KMS-11 (cell line): ENCODE results near the gene SLC16A7.

Experiments
- H2AFZ ChIP-seq: fragments of 200-600 bp; sonication (generic); 2 replicates; pipeline ENCODE4 v1.6.1; 2016; ENCODE audit warnings: antibody characterized with exemption, mixed run types, low read depth
- H3K27ac ChIP-seq: fragments of 200-600 bp; sonication (generic); 2 replicates; pipeline ENCODE4 v1.6.1; 2016; ENCODE audit warnings: mild to moderate bottlenecking, mixed run types
- H3K27me3 ChIP-seq: fragments of 200-600 bp; sonication (generic); 2 replicates; pipeline ENCODE4 v1.6.1; 2017; ENCODE audit warnings: mild to moderate bottlenecking, low read depth, mixed run types, moderate library complexity; ENCODE audit not compliant: insufficient read depth
- H3K36me3 ChIP-seq: fragments of 200-600 bp; sonication (generic); 2 replicates; pipeline ENCODE4 v1.6.1; 2017; ENCODE audit warnings: mild to moderate bottlenecking, mixed run types; ENCODE audit not compliant: insufficient read depth
- H3K4me1 ChIP-seq: fragments of 200-600 bp; sonication (generic); 2 replicates; pipeline ENCODE4 v1.6.1; 2016; ENCODE audit warnings: mild to moderate bottlenecking, low read depth, mixed run types; ENCODE audit not compliant: poor library complexity, severe bottlenecking
- H3K4me2 ChIP-seq: fragments of 200-600 bp; sonication (generic); 2 replicates; pipeline ENCODE4 v1.7.0; 2016; ENCODE audit warnings: mild to moderate bottlenecking, mixed run types
- H3K4me3 ChIP-seq: fragments of 200-600 bp; sonication (generic); IDR thresholded peaks from 2 replicates; pipeline ENCODE4 v1.6.1; 2017; ENCODE audit warnings: low read depth, low read length, mixed read lengths; ENCODE audit not compliant: insufficient read depth
- H3K79me2 ChIP-seq: fragments of 200-600 bp; sonication (generic); 2 replicates; pipeline ENCODE4 v1.6.1; 2016; ENCODE audit warnings: low read depth, mixed run types; ENCODE audit not compliant: insufficient read depth
- H3K9ac ChIP-seq: fragments of 200-600 bp; sonication (generic); 2 replicates; pipeline ENCODE4 v1.6.1; 2016; ENCODE audit warnings: mild to moderate bottlenecking, mixed run types
- H4K20me1 ChIP-seq: fragments of 200-600 bp; sonication (generic); 2 replicates; pipeline ENCODE4 v1.6.1; 2016; ENCODE audit warnings: mild to moderate bottlenecking, mixed run types; ENCODE audit not compliant: insufficient read depth
- TF ChIP-seq, protein P1 (sequence below): fragments of 200-600 bp; sonication (generic); conservative IDR thresholded peaks from 2 replicates; pipeline ENCODE4 v1.6.1; 2017; ENCODE audit warnings: low read depth, mild to moderate bottlenecking, antibody characterized with exemption, low read length, moderate library complexity, mixed read lengths

Gene SLC16A7

DNA sequence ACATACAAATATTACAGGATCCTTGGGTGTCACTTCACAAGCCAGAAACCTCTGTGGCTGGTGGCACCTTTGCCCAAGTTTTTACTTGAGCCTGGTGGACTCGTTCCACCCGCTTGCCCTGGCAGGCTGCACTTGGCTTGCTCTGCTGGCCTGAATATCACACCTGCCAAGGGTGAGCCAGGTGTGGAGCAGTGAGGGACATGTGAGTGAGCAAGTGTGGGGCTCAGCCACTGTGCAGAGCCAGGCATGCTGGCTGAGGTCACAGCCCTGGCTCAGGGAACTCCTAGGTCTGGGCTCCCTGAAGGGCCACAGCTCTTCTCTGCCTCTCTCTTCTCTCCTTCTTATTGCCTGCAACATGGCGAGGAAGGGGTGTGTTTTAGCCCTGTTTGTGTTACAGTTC is 82.0 kb downstream of the SLC16A7 start:
- Histone ChIP-seq H3K4me2 (no peak overlapping the region), H3K4me3 (no peak overlapping the region), H3K27me3 (no peaks in the 10 kb centered on the region), H3K4me1 (no peaks in the 10 kb centered on the region), H3K27ac (no peak overlapping the region), H3K79me2 (no peaks in the 10 kb centered on the region), H3K36me3 (no peaks in the 10 kb centered on the region), H3K9ac (no peak overlapping the region), H2AFZ (no peak overlapping the region), H4K20me1 (no peaks in the 10 kb centered on the region)
- TF ChIP-seq, protein P1, sequence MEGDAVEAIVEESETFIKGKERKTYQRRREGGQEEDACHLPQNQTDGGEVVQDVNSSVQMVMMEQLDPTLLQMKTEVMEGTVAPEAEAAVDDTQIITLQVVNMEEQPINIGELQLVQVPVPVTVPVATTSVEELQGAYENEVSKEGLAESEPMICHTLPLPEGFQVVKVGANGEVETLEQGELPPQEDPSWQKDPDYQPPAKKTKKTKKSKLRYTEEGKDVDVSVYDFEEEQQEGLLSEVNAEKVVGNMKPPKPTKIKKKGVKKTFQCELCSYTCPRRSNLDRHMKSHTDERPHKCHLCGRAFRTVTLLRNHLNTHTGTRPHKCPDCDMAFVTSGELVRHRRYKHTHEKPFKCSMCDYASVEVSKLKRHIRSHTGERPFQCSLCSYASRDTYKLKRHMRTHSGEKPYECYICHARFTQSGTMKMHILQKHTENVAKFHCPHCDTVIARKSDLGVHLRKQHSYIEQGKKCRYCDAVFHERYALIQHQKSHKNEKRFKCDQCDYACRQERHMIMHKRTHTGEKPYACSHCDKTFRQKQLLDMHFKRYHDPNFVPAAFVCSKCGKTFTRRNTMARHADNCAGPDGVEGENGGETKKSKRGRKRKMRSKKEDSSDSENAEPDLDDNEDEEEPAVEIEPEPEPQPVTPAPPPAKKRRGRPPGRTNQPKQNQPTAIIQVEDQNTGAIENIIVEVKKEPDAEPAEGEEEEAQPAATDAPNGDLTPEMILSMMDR: no peak

DNA sequence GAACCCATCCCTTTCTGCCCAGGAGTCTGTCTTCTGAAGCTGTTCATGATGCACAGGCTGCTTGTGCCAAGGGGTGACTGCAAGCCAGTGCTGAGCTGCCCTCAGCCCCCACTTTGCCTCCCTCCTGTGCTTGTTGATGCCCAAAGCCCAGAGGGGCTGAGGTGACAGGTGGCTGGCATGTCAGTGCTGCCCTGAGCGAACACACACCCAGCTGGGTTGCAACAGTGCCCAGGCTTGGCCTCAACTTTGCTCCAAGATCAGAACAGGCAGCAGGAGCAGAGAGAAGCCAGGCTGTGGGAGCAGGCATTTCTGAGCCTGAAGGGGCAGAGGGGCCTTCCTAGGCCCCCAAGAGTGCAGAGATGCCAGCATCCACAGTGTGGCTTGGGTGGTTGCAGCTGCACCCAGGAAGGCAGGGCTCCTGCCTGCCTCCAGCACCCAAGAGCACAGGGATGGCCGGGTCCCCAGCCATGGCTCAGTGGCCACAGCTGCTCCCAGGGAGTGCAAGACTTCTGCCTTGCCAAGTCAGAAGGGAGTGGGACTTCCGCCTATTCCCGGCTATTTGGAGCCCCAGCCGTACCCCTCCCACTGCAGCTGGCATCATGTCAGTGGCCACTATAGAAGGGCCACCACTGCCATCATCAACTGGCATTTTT is 83.1 kb downstream of the SLC16A7 start:
- H3K36me3 ChIP-seq: no peaks in the 10 kb centered on the region
- H3K4me1 ChIP-seq: no peaks in the 10 kb centered on the region
- H3K27me3 ChIP-seq: no peaks in the 10 kb centered on the region
- TF ChIP-seq, protein P1: no peak
- no peak overlapping the region for H3K9ac ChIP-seq
- no peaks in the 10 kb centered on the region for H4K20me1 ChIP-seq
- no peak overlapping the region for H3K27ac ChIP-seq
- no peaks in the 10 kb centered on the region for H3K79me2 ChIP-seq
- no peak overlapping the region for H3K4me2 ChIP-seq
- no peak overlapping the region for H3K4me3 ChIP-seq
- no peak overlapping the region for H2AFZ ChIP-seq

DNA sequence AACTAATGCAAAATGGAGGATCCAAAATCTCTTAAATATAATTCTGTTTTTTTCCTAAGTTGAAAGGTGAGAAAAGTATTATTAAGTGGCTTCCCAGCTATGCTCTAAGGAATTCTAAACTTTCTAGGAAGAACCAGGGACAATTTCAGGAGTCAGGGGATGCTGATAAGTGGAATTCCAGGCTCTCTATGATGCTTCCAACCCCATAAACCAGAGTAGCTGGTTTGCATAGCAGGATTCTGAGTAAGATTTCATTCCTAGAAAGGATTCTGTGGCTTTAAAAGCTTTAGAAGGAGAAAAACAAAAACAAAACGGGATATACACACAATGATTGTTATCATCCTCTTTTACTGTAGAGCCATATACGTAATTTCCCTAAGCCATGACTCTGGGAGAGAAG is 93.9 kb downstream of the SLC16A7 start:
- no peak overlapping the region for H3K27ac ChIP-seq
- H3K9ac ChIP-seq: no peak overlapping the region
- H4K20me1 ChIP-seq: no peaks in the 10 kb centered on the region
- no peak overlapping the region for H2AFZ ChIP-seq
- H3K79me2 ChIP-seq: no peaks in the 10 kb centered on the region
- TF ChIP-seq, protein P1: no peak
- no peak overlapping the region for H3K4me2 ChIP-seq
- H3K4me1 ChIP-seq: no peaks in the 10 kb centered on the region
- no peak overlapping the region for H3K4me3 ChIP-seq
- no peaks in the 10 kb centered on the region for H3K36me3 ChIP-seq
- no peaks in the 10 kb centered on the region for H3K27me3 ChIP-seq

DNA sequence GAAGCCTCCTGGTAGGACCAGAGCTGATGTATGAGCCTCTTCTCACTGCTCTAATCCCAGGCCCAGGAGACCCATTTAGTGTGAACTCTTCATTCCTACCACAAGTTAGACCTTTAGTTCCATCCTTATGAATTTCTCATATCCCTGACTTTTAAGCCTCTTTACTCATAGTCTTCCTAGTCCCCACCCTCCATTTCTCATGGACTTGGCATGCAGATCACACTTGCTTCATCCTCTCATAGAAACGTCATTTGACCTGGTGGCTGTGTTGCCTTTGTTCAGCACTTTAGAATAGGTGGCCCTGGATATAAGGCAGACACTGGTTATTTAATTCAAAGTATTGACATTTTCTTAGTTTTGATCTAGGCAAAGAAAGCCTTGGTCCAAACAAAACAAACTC is 99.5 kb downstream of the SLC16A7 start:
- Histone ChIP-seq H3K9ac (no peak overlapping the region), H2AFZ (no peak overlapping the region), H3K4me3 (no peak overlapping the region), H3K27ac (no peak overlapping the region), H3K79me2 (no peaks in the 10 kb centered on the region), H3K4me2 (no peak overlapping the region), H3K4me1 (peaks cover 3% of the 10 kb centered on the region), H3K36me3 (no peaks in the 10 kb centered on the region), H3K27me3 (no peaks in the 10 kb centered on the region), H4K20me1 (no peaks in the 10 kb centered on the region)
- TF ChIP-seq, protein P1: no peak
